Stimulated activated CD4-positive, alpha-beta T cell treated with anti-CD3 and anti-CD28 coated beads, Interleukin-2, amount 100 ng/mL, for 4 hours (primary cell): ENCODE measurements around the gene RASSF5.

Source experiments
- DNase-seq: peaks from one replicate; pipeline ENCODE4 v3.0.0-alpha.2; 2020; ENCODE audit warnings: low read depth

Gene RASSF5

DNA sequence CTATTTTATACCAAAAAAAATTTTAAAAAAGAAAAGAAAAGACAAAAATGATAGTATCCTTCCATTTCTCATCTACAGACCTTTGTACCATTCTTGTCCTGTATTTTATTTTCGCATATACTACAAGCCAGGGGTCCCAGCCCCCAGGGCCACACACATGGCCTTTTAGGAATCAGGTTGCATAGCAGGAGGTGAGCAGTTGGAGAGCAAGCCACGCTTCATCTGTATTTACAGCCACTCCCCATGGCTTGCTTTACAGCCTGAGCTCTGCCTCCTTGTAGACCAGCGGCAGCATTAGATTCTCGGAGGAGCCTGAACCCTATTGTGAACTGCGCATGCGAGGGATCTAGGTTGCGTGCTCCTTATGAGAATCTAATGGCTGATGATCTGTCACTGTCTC, 39.8 kb downstream of the RASSF5 start:
- DNase-seq = no peak

DNA sequence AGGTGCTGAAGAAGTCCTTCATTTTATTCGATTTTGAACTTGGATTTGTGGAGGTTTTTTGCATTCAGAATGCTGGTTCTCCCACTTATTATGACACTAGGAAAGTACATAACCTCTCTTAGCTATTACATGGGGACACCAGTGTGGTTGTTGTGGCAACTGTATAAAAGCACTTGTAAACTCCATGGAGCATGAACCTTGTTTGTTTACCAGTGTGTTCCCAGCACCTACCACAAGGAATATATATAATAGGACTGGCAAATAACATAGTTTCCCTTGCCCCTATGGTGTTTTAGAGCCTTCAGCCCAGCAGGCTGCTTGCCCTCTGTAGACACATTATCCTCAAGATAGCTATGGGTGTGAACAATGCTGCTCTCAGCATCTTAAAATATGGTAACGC, 43.1 kb downstream of the RASSF5 start:
- DNase-seq = no peak

DNA sequence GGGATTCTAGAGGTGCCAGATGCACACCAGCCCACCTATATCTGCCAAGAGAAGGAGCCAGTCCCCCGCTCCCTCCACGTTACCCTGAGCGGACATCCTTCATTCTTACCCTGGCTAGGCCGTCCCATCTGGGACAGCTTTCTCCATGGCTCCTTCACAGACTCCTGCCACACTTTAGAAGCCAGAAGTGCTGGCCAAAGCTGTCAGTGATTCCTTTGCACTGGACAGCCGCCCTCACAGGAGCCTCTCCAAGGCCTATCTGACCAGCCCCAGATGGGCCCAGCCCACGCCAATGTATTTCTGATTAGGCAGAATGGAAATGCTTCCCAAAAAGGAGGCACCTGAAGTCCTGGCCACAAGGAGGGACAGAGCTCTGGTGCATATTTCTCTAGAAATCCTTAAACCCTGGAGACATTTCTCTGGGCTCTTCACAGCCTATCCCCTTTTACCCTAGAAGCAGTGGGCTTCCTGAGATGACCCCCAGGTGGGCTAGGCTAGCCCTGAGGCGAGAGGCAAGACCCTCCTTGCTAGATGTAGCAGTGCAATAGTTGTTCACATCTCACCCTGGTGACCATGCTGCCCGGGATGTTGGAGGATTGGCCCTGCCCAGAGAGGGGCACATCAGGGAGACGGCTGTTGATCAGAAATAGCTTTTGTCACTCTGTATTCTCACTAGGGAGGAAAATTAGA, 44.1 kb downstream of the RASSF5 start:
- no peak for DNase-seq

DNA sequence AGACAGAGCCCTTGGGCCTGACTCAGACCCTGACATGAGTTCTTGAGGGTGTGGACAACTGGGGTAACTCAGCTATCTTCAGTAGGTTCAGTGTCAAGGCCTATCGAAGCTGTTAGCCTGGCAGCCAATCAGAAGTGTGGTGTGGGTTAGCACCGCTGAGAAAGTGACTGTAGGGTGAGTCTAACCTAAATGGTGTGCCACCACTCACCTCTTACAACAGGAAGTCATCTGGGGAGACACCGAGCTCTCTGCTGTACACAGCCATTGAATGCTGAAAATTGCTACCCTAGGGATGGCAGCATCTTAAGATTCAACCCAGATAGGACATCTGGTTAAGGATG, 44.6 kb downstream of the RASSF5 start:
- DNase-seq = peak; percentile 71

DNA sequence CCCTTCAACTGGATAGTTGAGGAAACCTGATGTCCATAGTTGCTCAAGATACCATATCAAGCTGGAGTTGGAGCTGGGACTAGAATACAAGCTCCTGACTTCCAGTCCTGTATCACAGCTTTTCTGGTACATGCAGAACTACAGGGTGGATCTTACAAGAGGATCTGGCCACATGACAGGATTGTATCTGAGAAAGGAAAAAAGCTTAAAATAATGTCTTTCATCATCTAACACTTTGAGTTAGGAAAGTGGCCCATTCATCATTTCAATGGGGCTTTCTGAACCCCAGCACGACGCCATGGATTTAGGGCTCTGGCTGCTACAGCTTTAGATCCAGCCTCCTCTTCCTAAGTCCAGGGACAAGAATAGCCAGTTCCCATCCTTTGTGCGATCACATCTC, 46.9 kb downstream of the RASSF5 start:
- no peak for DNase-seq

DNA sequence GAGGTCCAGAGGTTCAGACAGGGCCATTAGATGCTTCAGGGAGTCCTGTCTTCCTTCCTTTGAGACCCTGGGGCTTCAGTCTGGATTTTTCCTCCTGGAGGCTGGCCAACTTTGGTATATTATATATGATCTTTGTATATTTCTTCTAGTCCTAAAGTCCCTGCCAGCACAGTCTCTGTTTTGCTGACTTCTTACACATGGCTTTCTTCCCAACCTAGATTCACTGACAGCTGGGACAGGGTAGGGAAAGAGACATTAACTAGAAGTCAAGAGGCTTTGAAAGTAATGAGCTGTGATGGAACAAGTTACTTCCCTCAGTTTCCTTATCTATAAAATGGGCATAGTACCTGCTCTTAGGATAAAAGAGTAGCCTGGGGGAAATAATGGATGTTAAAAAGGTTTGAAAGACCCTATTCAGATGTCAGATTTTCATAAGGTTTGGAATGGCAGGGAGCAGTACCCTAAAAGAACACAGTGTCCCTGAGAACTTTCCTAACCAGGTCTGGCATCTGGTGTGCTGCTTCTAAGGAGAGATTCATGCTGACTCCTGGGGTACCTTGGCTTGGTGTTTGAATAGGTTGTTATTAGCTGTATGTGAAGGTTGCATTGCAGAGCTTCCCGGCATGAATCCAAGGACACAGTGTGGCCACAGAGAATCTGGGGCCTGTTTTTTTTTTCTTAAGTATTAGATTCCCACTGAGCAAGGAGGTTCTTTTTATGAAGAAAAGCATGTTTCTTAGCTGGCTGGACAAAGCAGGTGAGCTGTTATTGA, 47.6 kb downstream of the RASSF5 start:
- no peak for DNase-seq

DNA sequence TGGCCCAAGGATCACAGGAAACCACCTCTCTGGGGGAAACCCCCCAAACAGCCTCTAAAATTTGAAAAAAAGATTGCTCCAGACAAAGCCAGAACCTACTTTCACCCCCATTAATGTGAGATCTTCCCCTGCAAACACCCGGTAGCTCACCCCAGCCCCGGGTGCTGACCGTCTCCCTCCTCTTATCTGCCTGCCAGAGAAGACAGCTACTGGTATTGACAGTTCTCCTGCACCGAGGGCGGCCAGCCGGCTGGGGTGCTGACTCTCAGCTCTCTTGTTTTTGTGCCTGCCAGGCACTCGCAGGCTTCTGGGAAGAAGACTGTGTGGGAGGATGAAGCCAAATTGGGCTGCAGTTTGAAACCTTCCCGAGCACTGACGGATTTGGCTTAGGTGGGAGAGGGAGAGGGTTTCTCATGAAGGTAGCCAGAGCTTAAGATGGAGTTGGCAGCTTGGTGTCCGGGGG, 48.2 kb downstream of the RASSF5 start:
- DNase-seq = no peak

DNA sequence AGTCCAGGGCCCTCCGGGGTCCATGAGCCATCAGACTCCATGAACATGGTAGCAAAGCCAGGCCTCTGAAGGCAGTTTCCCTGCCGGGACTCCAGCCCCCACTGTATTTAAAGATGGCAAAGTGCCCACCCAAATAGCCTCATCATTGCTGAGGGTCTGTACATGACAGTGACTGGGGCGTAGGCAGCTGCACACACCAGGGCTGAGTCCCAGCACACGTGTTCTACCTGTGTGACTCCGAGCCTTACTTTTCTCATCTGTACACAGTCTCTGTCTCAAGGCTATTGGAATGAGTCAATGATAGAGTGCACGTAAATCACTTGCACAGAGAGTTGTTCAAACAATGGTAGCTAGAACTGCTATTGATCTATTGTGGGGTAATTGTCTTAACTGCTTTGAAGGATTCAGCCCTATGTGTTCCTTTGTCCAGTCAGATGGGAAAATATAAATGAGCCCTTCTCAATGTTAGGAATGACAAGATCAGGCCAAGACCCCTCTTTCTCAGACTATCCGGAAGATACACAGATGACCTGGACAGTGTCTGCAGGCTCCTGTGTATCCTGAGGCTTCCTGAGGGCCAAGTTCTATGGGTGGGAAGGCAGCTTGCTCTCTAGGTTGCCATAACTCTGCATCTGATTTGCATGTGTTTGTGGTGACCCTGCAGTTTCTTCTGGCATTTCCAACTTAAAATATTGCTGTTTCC, 48.9 kb downstream of the RASSF5 start:
- no peak for DNase-seq

DNA sequence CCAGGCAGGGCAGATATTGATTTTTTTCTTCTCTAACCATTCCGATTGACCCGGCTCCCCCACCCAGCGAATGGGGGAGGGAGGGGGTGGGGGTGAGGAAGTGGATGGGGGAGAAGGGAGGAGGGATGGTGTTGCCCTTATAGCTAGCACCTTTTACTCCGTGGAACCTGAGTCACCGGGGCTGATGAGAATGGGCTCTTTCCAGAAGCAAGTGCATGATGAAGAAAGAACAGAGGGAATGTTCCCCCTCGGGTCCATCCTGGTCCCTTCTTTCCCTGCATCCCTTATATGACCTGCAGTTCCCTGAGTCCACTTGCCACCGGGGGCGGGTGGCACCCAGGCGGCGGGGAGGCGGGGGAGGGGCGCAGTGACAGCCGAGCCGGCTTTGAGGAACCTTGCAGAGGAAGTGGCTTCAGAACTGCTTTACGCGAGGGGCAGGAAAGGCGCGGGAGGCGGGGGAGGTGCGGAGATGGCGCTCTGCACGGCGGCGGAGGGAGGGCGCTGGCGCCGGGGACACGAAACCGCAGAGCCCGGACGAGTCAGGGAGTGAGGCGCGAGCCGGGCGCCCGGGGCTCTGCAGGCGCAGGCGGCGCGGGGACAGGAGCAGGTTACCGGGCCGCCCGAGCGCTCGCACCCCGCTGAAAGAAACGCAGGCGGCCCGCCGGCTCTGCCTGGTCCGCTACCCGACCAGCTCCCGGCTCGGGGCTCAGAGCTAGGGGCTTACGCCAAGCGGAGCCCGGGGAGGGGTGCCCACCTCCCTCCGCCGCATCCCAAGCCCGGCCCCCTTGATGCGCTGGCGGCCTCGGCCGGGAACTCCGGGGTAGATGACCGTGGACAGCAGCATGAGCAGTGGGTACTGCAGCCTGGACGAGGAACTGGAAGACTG, 49.7 kb downstream of the RASSF5 start:
- DNase-seq = peak; percentile 86

DNA sequence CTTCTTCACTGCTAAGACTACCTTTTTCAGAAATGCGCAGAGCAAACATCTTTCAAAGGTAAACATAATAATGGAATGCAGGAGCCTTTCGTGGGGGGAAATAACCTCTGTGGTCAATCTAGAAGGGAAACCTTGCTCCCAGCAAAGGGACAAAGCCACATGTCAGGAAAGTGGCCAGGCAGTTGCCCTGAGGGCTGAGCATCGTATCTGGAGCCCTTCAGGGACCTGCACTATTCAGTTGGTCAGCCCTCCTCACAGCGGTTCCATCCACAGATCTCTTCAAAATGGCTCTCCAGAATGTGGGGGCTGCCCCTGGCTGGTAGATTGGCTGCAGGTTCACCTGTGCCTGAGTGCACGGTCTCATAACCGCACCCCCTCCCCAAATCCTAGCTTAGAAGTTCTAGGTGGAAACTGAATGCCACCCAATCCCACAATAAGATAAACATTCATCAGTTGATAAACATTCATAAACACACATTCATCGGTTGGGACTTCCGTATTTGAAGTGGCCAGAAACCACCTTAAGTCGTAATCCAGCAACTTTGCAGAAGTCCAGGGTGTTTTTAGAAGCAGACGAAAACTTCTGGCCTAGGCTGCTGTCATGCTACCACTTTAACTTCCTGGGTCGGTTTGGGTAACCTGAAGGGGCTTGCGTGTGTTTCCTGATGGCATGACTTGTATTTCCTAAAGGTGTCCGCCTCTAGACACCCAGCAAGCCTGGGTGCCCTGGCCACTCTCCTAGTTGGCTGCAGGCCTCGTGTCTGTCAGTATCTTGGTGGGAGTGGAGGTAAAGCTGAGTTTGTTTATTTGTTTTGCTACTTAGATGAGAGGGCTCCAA, 50.5 kb downstream of the RASSF5 start:
- no peak for DNase-seq

DNA sequence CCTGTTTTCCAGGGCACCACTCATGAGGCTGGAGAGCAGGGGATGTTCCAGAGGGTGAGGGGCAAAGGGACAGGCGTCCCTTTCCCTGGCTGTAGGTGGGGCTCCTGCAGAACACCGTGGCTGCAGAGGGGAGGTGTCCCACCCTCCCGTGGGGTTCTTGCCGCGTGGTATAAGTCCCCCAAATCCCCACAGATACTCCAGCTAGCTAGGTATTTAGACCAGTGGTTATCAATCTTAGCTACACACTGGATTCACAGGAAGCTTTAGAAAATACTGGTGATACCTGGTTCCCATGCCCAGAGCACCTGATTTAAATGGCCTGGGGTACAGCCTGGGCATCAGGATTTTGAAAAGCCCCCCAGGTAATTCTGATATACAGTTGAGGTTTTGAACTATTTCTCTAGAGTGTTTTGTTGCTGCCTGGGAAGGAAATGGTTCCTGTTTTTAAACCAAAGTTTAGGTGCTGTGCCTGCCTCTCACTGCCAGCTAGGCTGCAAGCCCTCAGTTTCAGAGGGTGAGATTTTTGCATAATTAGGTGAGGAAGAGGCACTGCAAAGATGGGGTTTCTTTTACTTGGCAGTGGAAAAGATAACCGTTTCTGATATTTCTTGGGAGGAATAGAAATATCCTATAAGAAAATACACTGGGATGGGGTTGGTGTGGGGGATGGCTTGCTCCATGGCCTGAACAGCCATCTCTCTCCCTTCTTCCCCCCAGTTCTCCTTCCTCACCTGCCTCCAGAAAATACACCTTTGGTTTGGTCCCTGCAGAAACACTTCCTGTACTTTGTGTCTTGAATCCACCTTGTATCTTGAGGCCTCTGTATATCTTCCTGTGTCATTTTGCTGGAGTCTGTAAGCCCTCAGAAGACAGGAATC, 51.7 kb downstream of the RASSF5 start:
- no peak for DNase-seq

DNA sequence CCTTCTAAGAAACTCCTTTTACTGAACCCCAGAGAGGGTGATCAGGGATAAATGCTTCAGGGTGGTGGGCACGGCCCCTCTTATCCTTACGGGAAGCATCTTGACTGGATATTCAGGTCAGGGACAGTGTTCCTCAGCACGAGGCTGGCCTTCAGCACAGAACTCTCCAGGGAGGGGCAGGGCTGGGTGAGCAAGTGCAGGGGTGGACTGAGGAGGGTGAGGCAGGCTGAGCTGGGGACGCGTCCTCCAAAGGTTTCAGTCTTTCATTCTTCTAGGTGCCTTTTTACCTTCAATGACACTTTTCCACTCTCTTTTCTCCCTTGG, 52.3 kb downstream of the RASSF5 start:
- no peak for DNase-seq

DNA sequence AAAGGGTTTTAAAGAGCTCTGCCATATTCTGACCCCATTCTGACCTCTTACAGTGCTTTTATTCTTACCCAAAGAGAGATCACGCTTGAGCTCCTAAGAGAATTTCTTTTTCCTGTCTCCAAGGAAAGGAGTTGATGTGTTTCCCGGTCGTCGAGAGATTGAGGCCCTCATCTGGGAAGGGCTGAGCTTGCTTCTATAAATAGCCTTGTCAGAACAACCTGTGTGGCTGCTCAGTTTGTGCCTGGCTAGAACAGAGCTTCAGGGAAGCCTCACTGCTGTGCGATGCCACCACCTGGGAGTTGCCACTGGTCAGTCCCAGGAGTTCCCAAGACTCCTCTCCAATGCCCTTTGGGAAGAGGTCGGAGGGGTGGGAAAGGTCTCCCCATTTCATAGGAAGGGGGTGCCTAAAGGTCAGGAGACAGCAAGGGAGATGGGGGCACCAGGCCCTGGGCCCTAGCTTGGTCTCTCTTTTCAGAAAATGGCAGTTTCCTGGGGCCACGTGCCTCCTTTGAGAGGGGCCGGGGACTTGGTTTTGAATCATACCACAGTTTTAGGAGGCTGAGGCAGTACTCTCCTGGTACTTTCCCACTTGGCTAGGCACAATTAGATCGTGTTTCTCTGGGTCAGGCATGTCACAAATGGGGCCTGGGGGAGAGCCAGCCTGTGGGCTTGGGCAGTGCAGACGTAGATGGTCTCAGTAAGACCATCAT, 52.8 kb downstream of the RASSF5 start:
- DNase-seq = no peak

DNA sequence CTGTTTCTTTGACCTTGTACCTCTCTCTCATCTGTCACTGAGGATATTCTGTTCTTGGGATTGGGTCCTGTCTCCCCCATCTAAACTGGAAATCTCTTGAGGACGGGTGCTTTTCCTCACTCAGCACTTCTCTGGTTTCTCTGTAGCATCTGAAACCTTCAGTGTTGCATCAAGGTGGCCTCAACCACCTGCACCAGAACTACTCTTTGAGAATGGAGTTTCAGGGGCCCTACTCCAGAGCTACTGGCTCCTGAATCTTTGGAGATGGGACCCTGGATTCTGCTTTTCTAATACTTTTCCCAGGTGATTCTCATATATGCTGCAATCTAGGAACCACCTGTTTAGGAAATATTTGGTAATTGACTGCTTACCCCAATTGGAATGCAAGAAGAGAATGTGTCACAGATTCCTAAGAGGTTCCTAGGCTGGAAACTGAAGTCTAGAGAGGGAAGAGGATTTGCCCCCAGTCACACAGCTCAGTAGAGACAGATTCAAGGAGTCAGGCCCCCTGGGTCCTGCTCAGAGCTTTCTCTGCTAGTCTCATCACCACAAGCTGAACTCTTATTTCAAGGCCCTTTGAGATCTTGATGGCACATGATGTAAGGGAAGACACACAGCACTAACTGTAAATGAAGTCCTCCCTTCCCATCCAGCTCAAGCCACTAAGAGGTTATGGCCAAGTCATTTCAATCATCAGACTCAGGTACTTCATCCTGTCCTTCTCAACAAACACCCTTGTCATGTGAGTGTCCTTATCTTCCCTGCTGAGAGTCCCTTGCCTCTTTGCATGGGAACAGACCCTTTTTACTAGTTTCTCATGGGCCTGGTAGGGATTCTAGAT, 56.3 kb downstream of the RASSF5 start:
- DNase-seq = no peak

DNA sequence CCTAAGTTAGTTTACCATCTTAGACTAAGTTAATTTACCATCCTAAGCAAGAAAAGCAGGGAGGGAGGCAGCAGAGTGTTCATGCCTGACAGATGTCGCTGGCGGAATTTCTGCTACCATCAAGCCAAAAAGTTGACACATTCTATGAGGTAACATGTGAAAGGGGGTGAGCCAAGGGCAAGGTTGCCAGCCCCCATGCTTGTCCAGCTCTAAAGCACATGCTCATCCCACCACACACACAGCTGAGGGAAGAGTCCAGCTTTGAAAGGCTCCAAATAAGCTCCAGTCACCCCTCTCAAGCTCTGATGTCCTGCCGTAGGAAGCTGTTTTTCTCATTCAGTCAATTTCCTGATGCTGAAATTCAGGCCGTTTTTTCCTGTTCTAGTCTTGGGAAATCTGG, 58.7 kb downstream of the RASSF5 start:
- no peak for DNase-seq

DNA sequence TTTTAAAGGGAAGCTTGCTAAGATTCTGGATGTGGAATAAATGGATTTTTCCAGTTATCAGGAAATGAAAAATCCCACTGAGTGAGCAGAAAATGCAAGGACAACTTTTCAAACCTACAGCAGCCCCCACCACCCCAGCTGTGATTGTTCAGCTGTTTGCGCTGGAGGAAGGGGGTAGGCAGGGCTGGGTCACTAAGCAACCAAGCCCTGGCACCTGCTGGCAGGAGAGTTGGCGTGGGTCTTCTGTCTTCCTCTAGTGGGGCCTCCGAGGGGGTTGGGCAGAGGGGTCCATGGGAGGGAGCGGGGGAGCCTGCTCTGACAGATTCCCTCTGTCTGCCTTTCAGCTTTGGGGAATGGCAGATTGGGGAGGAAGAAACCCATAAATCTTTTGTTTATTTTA, 59.7 kb downstream of the RASSF5 start:
- no peak for DNase-seq

DNA sequence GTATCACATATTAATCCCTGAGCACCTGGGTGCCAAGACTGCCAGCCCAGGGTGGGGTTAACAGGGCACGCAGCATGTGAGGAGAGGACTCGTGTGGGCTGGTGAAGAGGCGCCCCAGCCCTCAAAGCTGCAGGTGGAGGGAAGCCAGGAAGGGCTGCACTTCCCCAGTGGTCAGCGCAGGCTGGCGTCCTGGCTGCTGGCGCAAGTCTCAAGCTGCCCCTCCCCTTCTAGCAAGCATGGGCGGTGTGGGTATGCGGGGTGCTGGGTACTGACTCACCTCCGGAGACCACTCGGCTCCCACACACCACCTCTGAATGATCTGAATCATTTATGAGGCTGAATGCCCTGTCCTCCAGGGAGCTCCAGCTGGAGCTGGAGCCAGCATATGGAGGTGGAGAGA, 60.9 kb downstream of the RASSF5 start:
- no peak for DNase-seq

DNA sequence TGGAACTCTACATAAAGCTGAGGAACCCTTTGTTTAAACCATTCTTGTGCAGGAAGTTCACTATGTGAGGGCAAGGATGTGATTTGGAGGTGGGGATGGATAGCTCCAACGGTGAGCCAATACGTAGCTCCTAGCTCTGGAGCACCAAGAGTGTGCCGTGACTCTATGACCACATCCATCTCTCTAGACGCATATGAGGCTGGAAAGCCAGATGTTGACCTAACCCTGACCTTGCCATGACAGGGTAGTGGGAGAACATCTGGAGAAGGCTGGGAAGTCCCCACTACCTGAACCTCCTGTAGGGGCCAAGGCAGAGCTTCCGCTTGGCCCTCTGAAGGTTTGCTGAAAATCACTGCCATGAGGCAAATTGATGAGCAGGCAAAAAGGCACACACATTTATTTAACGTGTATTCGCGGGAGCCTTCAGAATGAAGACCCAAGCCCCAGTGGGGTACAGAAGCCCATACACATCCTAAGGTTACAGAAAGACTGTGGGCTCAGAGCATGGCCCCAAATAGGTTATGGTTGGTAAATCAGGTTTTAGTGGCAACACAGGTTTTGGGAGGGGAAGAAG, 61.5 kb downstream of the RASSF5 start:
- DNase-seq = no peak

DNA sequence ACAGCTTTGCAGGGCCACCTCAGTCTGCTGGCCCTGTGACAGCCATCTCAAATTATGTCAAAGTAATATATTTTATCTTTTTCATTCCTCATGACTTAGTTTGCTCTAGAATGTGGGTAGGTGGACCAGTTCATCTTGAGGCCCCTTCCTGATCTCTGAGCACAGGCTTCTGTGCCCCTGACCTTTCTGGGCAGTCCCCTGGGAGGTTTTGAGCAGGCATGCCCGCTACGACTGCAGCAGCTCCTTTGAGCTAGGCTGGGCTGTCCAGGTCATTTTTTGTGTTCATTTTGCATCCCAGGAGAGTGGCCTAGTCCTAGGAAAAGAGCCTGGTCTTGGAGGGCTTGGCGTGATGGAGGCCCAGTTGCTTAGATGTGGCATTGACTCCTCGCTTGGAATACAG, 62.2 kb downstream of the RASSF5 start:
- no peak for DNase-seq
